WTC11 (cell line): ENCODE measurements around the gene CRK. TPM values are rescaled to one million over a fixed set of nuclear protein-coding genes. Genes with fewer than 3 reads are reported as not detected.
A peak's percentile ranks its signal among the peaks of the same experiment; 100 is the strongest.
"Not testable (repeated sequence)": the region's sequence is repeated elsewhere in the genome, so short reads cannot be mapped to it uniquely, and the experiment has no call there.

Experiments used
- ATAC-seq: fragments of 200-7000 bp; cut with Tn5 transposase; 2 replicates; pipeline ENCODE4 v1.10.0; 2021; ENCODE audit warnings: mild to moderate bottlenecking, moderate library complexity
- CTCF ChIA-PET: fragments of 300-600 bp; sonication (Branson Sonifier 250); formaldehyde crosslinking; loops from one replicate; lab custom pipeline; 2021; ENCODE audit warnings: antibody characterized with exemption; lab: Charles Lee
- POLR2A ChIA-PET: fragments of 350-600 bp; sonication (Branson Sonifier 250); formaldehyde crosslinking; loops from one replicate; lab custom pipeline; 2021; ENCODE audit warnings: antibody characterized with exemption; lab: Charles Lee
- DNase-seq: peaks from one replicate; pipeline ENCODE4 v3.0.0; 2021; ENCODE audit warnings: low spot score
- H3K27ac Mint-ChIP-seq: 2 replicates; pipeline ENCODE4 v1.8.0; 2021; ENCODE audit warnings: mixed read lengths
- H3K27me3 Mint-ChIP-seq: 2 replicates; pipeline ENCODE4 v1.8.0; 2021; ENCODE audit warnings: low read depth, mild to moderate bottlenecking, moderate library complexity, mixed read lengths
- H3K36me3 Mint-ChIP-seq: 2 replicates; pipeline ENCODE4 v1.8.0; 2021; ENCODE audit warnings: mixed read lengths
- H3K4me1 Mint-ChIP-seq: 2 replicates; pipeline ENCODE4 v1.8.0; 2022; ENCODE audit warnings: mixed read lengths
- H3K4me3 Mint-ChIP-seq: 2 replicates; pipeline ENCODE4 v1.8.0; 2021; ENCODE audit warnings: mild to moderate bottlenecking, moderate library complexity, mixed read lengths
- H3K9me3 Mint-ChIP-seq: 2 replicates; pipeline ENCODE4 v1.8.0; 2021; ENCODE audit warnings: mixed read lengths
- CREB1 ChIP-seq: sonication (generic); formaldehyde crosslinking; IDR thresholded peaks from 2 replicates; pipeline ENCODE4 v1.8.0; 2023; ENCODE audit warnings: mild to moderate bottlenecking, missing genetic modification reagents
- ELF4 ChIP-seq: sonication (generic); formaldehyde crosslinking; IDR thresholded peaks from 2 replicates; pipeline ENCODE4 v1.8.1; 2022; ENCODE audit warnings: low read depth, mild to moderate bottlenecking, moderate library complexity, missing genetic modification reagents
- ESRRA ChIP-seq: sonication (generic); formaldehyde crosslinking; IDR thresholded peaks from 2 replicates; pipeline ENCODE4 v1.8.1; 2022; ENCODE audit warnings: mild to moderate bottlenecking, missing genetic modification reagents, borderline replicate concordance
- NFE2L1 ChIP-seq: sonication (generic); formaldehyde crosslinking; IDR thresholded peaks from 2 replicates; pipeline ENCODE4 v1.8.1; 2023; ENCODE audit warnings: missing genetic modification reagents
- NFYB ChIP-seq: sonication (generic); formaldehyde crosslinking; conservative IDR thresholded peaks from 2 replicates; pipeline ENCODE4 v1.8.0; 2022; ENCODE audit warnings: low read depth, missing genetic modification reagents
- NR1H2 ChIP-seq: sonication (generic); formaldehyde crosslinking; IDR thresholded peaks from 2 replicates; pipeline ENCODE4 v1.9.0; 2021; ENCODE audit warnings: mild to moderate bottlenecking, moderate library complexity, missing genetic modification reagents
- NR2C2 ChIP-seq: sonication (generic); formaldehyde crosslinking; IDR thresholded peaks from 2 replicates; pipeline ENCODE4 v1.8.0; 2022; ENCODE audit warnings: mild to moderate bottlenecking, missing genetic modification reagents
- NR3C1 ChIP-seq: sonication (generic); formaldehyde crosslinking; conservative IDR thresholded peaks from 2 replicates; pipeline ENCODE4 v1.8.1; 2023; ENCODE audit warnings: low read depth, mild to moderate bottlenecking, missing genetic modification reagents
- PRRX2 ChIP-seq: fragments of 250-450 bp; sonication (Bioruptor Pico); IDR thresholded peaks from 2 replicates; pipeline ENCODE4 v1.8.0; 2021; ENCODE audit warnings: mild to moderate bottlenecking
- SMAD4 ChIP-seq: sonication (generic); formaldehyde crosslinking; IDR thresholded peaks from 2 replicates; pipeline ENCODE4 v1.8.0; 2022; ENCODE audit warnings: mild to moderate bottlenecking, missing genetic modification reagents
- TCF7 ChIP-seq: sonication (generic); formaldehyde crosslinking; IDR thresholded peaks from 2 replicates; pipeline ENCODE4 v1.8.0; 2022; ENCODE audit warnings: mild to moderate bottlenecking, low read depth, missing genetic modification reagents, moderate library complexity
- TP53 ChIP-seq: sonication (generic); formaldehyde crosslinking; IDR thresholded peaks from 2 replicates; pipeline ENCODE4 v1.8.1; 2023; ENCODE audit warnings: mild to moderate bottlenecking, missing genetic modification reagents
- ZNF317 ChIP-seq: sonication (generic); formaldehyde crosslinking; IDR thresholded peaks from 2 replicates; pipeline ENCODE4 v1.8.1; 2023; ENCODE audit warnings: low read depth, mild to moderate bottlenecking, moderate library complexity, missing genetic modification reagents, borderline replicate concordance
- total RNA-seq: library from RNA; stranded (reverse); gene quantifications from 3 replicates; pipeline ENCODE4 v1.2.3, GENCODE V29; 2021
- TF ChIP-seq, protein P1 (sequence below): sonication (generic); formaldehyde crosslinking; IDR thresholded peaks from 2 replicates; pipeline ENCODE4 v1.8.1; 2022; ENCODE audit warnings: missing genetic modification reagents, borderline replicate concordance
- TF ChIP-seq, protein P2 (sequence below): sonication (generic); formaldehyde crosslinking; IDR thresholded peaks from 2 replicates; pipeline ENCODE4 v1.8.0; 2022; ENCODE audit warnings: mild to moderate bottlenecking, missing genetic modification reagents
- TF ChIP-seq, protein P3 (sequence below): fragments of 250-450 bp; sonication (Bioruptor Pico); IDR thresholded peaks from 2 replicates; pipeline ENCODE4 v1.9.0; 2021; ENCODE audit warnings: moderate library complexity, mild to moderate bottlenecking, inconsistent platforms, borderline replicate concordance
- TF ChIP-seq, protein P4 (sequence below): sonication (generic); formaldehyde crosslinking; IDR thresholded peaks from 2 replicates; pipeline ENCODE4 v1.8.1; 2022; ENCODE audit warnings: mild to moderate bottlenecking, missing genetic modification reagents, moderate library complexity, borderline replicate concordance
- TF ChIP-seq, protein P5 (sequence below): sonication (generic); formaldehyde crosslinking; IDR thresholded peaks from 2 replicates; pipeline ENCODE4 v1.8.0; 2022; ENCODE audit warnings: missing genetic modification reagents

CRK gene
- total RNA-seq, 1 experiment from 2014 or later = 45.2 TPM

DNA sequence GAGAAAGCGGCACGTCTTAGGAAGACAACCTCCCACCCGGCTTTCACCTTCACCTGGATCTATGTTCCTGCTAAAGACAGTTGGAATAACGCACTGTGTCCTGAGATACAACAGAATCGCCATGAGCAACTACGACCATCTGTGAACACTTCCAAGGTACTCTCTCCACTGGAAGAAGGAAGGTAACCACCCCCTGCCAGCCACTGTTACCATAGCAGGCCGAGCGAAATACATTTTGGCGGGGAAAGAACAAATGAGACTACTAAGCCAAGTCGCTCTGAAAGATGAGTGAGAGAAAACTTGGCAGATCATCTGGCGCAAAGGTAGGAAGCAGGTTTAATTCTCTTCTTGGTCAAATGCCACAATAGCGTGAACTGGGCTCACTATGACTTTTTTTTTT is 9.8 kb downstream of the CRK start:
- H3K27ac Mint-ChIP-seq = no peak overlapping the region

DNA sequence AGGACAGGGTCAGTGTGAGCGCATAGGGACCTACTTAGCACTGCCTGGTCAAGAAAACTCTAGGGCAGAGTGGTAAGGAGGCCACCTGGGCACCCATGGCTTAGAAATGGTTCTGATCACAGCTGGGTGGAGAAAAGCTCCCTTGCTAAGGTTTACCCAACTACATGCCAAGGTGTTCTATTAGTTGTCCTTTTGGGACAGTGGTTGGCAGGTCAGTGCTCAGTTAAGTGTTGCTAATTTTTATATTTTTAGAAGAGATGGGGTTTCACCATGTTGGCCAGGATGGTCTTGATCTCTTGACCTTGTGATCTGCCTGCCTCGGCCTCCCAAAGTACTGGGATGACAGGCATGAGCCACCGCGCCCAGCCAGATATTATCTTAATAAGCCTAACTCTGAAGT is 10.3 kb downstream of the CRK start:
- DNase-seq, H3K27me3 Mint-ChIP-seq, H3K4me3 Mint-ChIP-seq, ATAC-seq, POLR2A ChIA-PET, H3K4me1 Mint-ChIP-seq, H3K9me3 Mint-ChIP-seq: not testable (repeated sequence)
- Mint-ChIP-seq H3K36me3 (peaks cover 11% of the 10 kb centered on the region; the same call in 1 of the 2 replicates), H3K27ac (peak overlapping the region; percentile 30; the same call in 1 of the 2 replicates)
- CTCF ChIA-PET = interaction anchor here (0.6 to 2.3 kb wide), 3 partner anchors 58 to 80 kb away, joined by 3 to 10 read pairs (median 4); no protein-coding TSS in a partner anchor

More for the DNA sequence above, 9.8 kb downstream of the CRK start:
- ATAC-seq = no peak
- DNase-seq = no peak
- TF ChIP-seq NR2C2 (CRISPR knock-in tag) (no peak), SMAD4 (CRISPR knock-in tag) (no peak), NR1H2 (no peak), ELF4 (CRISPR knock-in tag) (no peak), NFE2L1 (no peak), TCF7 (CRISPR knock-in tag) (no peak), PRRX2 (CRISPR knock-in tag) (no peak), NFYB (CRISPR knock-in tag) (no peak), ESRRA (CRISPR knock-in tag) (no peak), NR3C1 (CRISPR knock-in tag) (no peak), TP53 (CRISPR knock-in tag) (no peak), CREB1 (CRISPR knock-in tag) (no peak), ZNF317 (CRISPR knock-in tag) (no peak)
- TF ChIP-seq, protein P1, sequence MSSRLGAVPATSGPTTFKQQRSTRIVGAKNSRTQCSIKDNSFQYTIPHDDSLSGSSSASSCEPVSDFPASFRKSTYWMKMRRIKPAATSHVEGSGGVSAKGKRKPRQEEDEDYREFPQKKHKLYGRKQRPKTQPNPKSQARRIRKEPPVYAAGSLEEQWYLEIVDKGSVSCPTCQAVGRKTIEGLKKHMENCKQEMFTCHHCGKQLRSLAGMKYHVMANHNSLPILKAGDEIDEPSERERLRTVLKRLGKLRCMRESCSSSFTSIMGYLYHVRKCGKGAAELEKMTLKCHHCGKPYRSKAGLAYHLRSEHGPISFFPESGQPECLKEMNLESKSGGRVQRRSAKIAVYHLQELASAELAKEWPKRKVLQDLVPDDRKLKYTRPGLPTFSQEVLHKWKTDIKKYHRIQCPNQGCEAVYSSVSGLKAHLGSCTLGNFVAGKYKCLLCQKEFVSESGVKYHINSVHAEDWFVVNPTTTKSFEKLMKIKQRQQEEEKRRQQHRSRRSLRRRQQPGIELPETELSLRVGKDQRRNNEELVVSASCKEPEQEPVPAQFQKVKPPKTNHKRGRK (CRISPR knock-in tag) = no peak
- TF ChIP-seq, protein P2, sequence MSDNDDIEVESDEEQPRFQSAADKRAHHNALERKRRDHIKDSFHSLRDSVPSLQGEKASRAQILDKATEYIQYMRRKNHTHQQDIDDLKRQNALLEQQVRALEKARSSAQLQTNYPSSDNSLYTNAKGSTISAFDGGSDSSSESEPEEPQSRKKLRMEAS (CRISPR knock-in tag) = no peak
- TF ChIP-seq, protein P3, sequence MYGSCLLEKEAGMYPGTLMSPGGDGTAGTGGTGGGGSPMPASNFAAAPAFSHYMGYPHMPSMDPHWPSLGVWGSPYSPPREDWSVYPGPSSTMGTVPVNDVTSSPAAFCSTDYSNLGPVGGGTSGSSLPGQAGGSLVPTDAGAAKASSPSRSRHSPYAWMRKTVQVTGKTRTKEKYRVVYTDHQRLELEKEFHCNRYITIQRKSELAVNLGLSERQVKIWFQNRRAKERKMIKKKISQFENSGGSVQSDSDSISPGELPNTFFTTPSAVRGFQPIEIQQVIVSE (CRISPR knock-in tag) = no peak
- TF ChIP-seq, protein P4, sequence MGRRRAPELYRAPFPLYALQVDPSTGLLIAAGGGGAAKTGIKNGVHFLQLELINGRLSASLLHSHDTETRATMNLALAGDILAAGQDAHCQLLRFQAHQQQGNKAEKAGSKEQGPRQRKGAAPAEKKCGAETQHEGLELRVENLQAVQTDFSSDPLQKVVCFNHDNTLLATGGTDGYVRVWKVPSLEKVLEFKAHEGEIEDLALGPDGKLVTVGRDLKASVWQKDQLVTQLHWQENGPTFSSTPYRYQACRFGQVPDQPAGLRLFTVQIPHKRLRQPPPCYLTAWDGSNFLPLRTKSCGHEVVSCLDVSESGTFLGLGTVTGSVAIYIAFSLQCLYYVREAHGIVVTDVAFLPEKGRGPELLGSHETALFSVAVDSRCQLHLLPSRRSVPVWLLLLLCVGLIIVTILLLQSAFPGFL (CRISPR knock-in tag) = no peak
- TF ChIP-seq, protein P5, sequence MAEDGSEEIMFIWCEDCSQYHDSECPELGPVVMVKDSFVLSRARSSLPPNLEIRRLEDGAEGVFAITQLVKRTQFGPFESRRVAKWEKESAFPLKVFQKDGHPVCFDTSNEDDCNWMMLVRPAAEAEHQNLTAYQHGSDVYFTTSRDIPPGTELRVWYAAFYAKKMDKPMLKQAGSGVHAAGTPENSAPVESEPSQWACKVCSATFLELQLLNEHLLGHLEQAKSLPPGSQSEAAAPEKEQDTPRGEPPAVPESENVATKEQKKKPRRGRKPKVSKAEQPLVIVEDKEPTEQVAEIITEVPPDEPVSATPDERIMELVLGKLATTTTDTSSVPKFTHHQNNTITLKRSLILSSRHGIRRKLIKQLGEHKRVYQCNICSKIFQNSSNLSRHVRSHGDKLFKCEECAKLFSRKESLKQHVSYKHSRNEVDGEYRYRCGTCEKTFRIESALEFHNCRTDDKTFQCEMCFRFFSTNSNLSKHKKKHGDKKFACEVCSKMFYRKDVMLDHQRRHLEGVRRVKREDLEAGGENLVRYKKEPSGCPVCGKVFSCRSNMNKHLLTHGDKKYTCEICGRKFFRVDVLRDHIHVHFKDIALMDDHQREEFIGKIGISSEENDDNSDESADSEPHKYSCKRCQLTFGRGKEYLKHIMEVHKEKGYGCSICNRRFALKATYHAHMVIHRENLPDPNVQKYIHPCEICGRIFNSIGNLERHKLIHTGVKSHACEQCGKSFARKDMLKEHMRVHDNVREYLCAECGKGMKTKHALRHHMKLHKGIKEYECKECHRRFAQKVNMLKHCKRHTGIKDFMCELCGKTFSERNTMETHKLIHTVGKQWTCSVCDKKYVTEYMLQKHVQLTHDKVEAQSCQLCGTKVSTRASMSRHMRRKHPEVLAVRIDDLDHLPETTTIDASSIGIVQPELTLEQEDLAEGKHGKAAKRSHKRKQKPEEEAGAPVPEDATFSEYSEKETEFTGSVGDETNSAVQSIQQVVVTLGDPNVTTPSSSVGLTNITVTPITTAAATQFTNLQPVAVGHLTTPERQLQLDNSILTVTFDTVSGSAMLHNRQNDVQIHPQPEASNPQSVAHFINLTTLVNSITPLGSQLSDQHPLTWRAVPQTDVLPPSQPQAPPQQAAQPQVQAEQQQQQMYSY (CRISPR knock-in tag) = no peak
- CTCF ChIA-PET = interaction anchor here (0.7 to 2.3 kb wide), 3 partner anchors 22 to 81 kb away, joined by 3 to 10 read pairs (median 6); no protein-coding TSS in a partner anchor
- Mint-ChIP-seq H3K36me3 (peaks cover 11% of the 10 kb centered on the region; the same call in 1 of the 2 replicates), H3K9me3 (no peaks in the 10 kb centered on the region), H3K4me3 (no peak overlapping the region), H3K27me3 (no peaks in the 10 kb centered on the region), H3K4me1 (0 out of 2 replicates have a peak, but pooled peaks cover 4% of the 10 kb centered on the region)
- POLR2A ChIA-PET = interaction anchor here (0.7 kb wide), 1 partner anchor 66 kb away, joined by 4 read pairs; no protein-coding TSS in a partner anchor
